Liver (tissue), 3 donors: ENCODE measurements around the gene TP53AIP1.

ENCODE experiments used
- ATF3 ChIP-seq: IDR thresholded peaks from 2 replicates; pipeline ENCODE4 v1.6.1; 2016; ENCODE audit warnings: antibody characterized with exemption
- CTCF ChIP-seq: fragments of 150-350 bp; IDR thresholded peaks from 2 replicates; pipeline ENCODE4 v1.5.1; 2017; ENCODE audit warnings: improper control_type of control experiment, low read depth, low read length; ENCODE audit not compliant: missing input control
- EGR1 ChIP-seq, 2 donors: IDR thresholded peaks; 2 replicates each; pipeline ENCODE4 v1.6.1; 2016 to 2018; ENCODE audit warnings: antibody characterized with exemption in 2 of 2, low read depth in 2 of 2
- JUND ChIP-seq, 2 donors: IDR thresholded peaks; 2 replicates each; pipeline ENCODE4 v1.6.1; 2016; ENCODE audit warnings: antibody characterized with exemption in 2 of 2
- MAX ChIP-seq: IDR thresholded peaks from 2 replicates; pipeline ENCODE4 v1.6.1; 2016; ENCODE audit warnings: antibody characterized with exemption
- RAD21 ChIP-seq, 2 donors: IDR thresholded peaks; 2 replicates each; pipeline ENCODE4 v1.6.1; 2016; ENCODE audit warnings: antibody characterized with exemption in 2 of 2, mild to moderate bottlenecking in 2 of 2
- REST ChIP-seq: IDR thresholded peaks from 2 replicates; pipeline ENCODE4 v1.6.1; 2016; ENCODE audit warnings: antibody characterized with exemption, mild to moderate bottlenecking
- SP1 ChIP-seq: IDR thresholded peaks from 2 replicates; pipeline ENCODE4 v1.6.1; 2018; ENCODE audit warnings: antibody characterized with exemption, mild to moderate bottlenecking
- TAF1 ChIP-seq: conservative IDR thresholded peaks from 2 replicates; pipeline ENCODE4 v1.6.1; 2016; ENCODE audit warnings: antibody characterized with exemption, mild to moderate bottlenecking
- YY1 ChIP-seq: IDR thresholded peaks from 2 replicates; pipeline ENCODE4 v1.6.1; 2016; ENCODE audit warnings: antibody characterized with exemption, mild to moderate bottlenecking
- donor health status: healthy.
- donor health status: healthy.

GRCh38 chr11:128916037-128916572 is 26.6 kb downstream of the TP53AIP1 start:
- TF ChIP-seq EGR1 (IDR thresholded peaks at IDR 0.05; ENCODE audit: low read depth in 2 of 2) (no peak), CTCF (no peak), RAD21 (IDR thresholded peaks at IDR 0.05) (no peak), REST (no peak), MAX (no peak), ATF3 (no peak), JUND (IDR thresholded peaks at IDR 0.05) (no peak), TAF1 (no peak), YY1 (no peak), SP1 (no peak)
